DND-41 (cell line): ENCODE data around the gene EPAS1.

Experiments
- ATAC-seq: fragments of 200-7000 bp; cut with Tn5 transposase; 3 replicates; pipeline ENCODE4 v1.9.1; 2021; ENCODE audit warnings: low read depth; ENCODE audit not compliant: insufficient read depth
- DNase-seq: peaks from one replicate; pipeline ENCODE4 v3.0.0-alpha.2; 2020
- H2AFZ ChIP-seq: 2 replicates; pipeline ENCODE4 v1.6.0; 2012; ENCODE audit warnings: low read depth, low read length
- H3K27ac ChIP-seq: 2 replicates; pipeline ENCODE4 v1.5.1; 2012; ENCODE audit warnings: low read length, inconsistent platforms
- H3K27me3 ChIP-seq: fragments of 200-600 bp; sonication (generic); 2 replicates; pipeline ENCODE4 v1.6.0; 2012; ENCODE audit warnings: low read length, mild to moderate bottlenecking, inconsistent platforms; ENCODE audit not compliant: insufficient read depth, poor library complexity
- H3K36me3 ChIP-seq: 2 replicates; pipeline ENCODE4 v1.5.1; 2012; ENCODE audit warnings: low read length, inconsistent platforms; ENCODE audit not compliant: insufficient read depth
- H3K4me1 ChIP-seq: 2 replicates; pipeline ENCODE4 v1.5.1; 2012; ENCODE audit warnings: mild to moderate bottlenecking, low read length; ENCODE audit not compliant: insufficient read depth
- H3K4me2 ChIP-seq: 2 replicates; pipeline ENCODE4 v1.6.0; 2012; ENCODE audit warnings: mild to moderate bottlenecking, moderate library complexity, low read length, inconsistent platforms; ENCODE audit not compliant: insufficient read depth
- H3K4me3 ChIP-seq, 2 experiments: fragments of 200-600 bp in 1 of 2; shearing (Covaris generic) in 1 of 2; 2 replicates each; pipeline ENCODE4 v1.5.1; 2012 to 2016; ENCODE audit warnings: inconsistent platforms in 2 of 2, low read length in 2 of 2, mild to moderate bottlenecking in 2 of 2, low read depth in 1 of 2, moderate library complexity in 1 of 2
- H3K79me2 ChIP-seq: 2 replicates; pipeline ENCODE4 v1.6.0; 2012; ENCODE audit warnings: low read length, inconsistent platforms; ENCODE audit not compliant: insufficient read depth
- H3K9ac ChIP-seq: 2 replicates; pipeline ENCODE4 v1.6.0; 2012; ENCODE audit warnings: low read depth, mild to moderate bottlenecking, inconsistent platforms, low read length, moderate library complexity
- H3K9me3 ChIP-seq: 2 replicates; pipeline ENCODE4 v1.5.1; 2012; ENCODE audit warnings: low read length, moderate library complexity, mild to moderate bottlenecking, inconsistent platforms; ENCODE audit not compliant: insufficient read depth, severe bottlenecking
- H4K20me1 ChIP-seq: 2 replicates; pipeline ENCODE4 v1.6.0; 2012; ENCODE audit warnings: low read length; ENCODE audit not compliant: insufficient read depth
- EZH2 ChIP-seq: IDR thresholded peaks from 3 replicates; pipeline ENCODE4 v1.6.1; 2012; ENCODE audit warnings: borderline replicate concordance, low read depth, mild to moderate bottlenecking, moderate library complexity, low read length, inconsistent platforms; ENCODE audit not compliant: severe bottlenecking
- TF ChIP-seq, protein P1 (sequence below): IDR thresholded peaks from 2 replicates; pipeline ENCODE4 v1.5.1; 2012; ENCODE audit warnings: borderline replicate concordance, low read length, moderate library complexity, mild to moderate bottlenecking; ENCODE audit not compliant: poor library complexity, severe bottlenecking; ENCODE audit errors: extremely low read depth

The EPAS1 gene

DNA sequence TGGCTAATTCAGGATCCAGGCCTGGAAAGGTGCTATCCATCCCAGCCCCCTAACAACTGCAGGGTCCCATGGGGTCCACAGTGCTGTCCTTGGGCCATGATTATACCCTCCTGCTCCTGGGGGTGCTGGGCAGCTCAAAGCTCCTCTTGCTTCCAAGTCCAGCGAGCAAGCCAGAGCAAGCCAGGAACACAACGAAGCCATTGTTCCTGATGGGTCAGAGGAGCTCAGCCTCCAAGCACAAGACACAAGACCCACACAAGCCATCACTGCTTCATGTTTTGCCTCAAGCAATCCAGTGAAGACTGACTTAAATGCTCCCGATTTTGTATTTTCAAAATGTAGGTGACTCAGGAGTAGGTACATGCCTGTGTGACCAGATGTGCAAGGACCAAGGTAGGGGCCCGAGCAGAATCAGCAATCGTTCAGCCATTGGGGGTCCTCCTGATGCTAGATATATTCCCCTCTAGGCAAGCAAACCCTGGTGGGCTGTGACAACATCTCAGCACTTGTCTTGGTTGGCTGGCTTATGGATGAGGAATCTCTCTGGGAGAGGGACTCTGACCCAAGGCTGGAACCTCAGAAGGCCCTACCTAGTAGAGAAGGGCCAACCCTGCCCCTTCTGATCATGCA is 90.8 kb downstream of the EPAS1 start:
- no peaks in the 10 kb centered on the region for H3K27me3 ChIP-seq
- DNase-seq (no peak), ATAC-seq (no peak)
- no peak overlapping the region for H2AFZ ChIP-seq
- no peak overlapping the region for H3K27ac ChIP-seq
- H3K4me1 ChIP-seq, result no peaks in the 10 kb centered on the region
- TF ChIP-seq, protein P1, sequence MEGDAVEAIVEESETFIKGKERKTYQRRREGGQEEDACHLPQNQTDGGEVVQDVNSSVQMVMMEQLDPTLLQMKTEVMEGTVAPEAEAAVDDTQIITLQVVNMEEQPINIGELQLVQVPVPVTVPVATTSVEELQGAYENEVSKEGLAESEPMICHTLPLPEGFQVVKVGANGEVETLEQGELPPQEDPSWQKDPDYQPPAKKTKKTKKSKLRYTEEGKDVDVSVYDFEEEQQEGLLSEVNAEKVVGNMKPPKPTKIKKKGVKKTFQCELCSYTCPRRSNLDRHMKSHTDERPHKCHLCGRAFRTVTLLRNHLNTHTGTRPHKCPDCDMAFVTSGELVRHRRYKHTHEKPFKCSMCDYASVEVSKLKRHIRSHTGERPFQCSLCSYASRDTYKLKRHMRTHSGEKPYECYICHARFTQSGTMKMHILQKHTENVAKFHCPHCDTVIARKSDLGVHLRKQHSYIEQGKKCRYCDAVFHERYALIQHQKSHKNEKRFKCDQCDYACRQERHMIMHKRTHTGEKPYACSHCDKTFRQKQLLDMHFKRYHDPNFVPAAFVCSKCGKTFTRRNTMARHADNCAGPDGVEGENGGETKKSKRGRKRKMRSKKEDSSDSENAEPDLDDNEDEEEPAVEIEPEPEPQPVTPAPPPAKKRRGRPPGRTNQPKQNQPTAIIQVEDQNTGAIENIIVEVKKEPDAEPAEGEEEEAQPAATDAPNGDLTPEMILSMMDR, result no peak
- no peak for TF ChIP-seq EZH2
- no peak overlapping the region for H3K9ac ChIP-seq
- no peak overlapping the region for H3K4me2 ChIP-seq
- H4K20me1 ChIP-seq, result no peaks in the 10 kb centered on the region
- no peak overlapping the region for H3K4me3 ChIP-seq
- H3K36me3 ChIP-seq, result no peaks in the 10 kb centered on the region
- H3K79me2 ChIP-seq, result no peaks in the 10 kb centered on the region
- no peaks in the 10 kb centered on the region for H3K9me3 ChIP-seq

DNA sequence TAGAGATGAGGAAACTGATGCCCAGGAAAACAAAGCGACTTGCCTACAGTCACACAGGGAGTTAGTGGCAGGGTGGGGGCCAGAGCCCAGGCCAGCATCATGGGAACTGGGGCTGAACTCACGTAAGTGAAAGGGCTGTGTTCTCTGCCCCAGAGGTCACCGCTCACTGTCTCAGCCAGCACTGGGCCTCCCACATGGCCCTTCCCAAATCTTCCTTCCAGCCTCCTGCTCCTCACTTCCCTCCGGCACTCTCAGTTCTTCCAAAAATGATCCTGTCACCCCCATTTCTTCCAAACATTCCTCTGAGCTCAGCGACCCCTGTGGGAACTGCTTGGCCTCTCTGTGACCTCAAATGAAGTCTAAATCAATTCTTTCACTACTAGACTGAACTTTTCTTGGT is 91.7 kb downstream of the EPAS1 start:
- no peaks in the 10 kb centered on the region for H4K20me1 ChIP-seq
- no peak overlapping the region for H2AFZ ChIP-seq
- no peak for DNase-seq
- H3K9me3 ChIP-seq, result no peaks in the 10 kb centered on the region
- H3K4me2 ChIP-seq, result no peak overlapping the region
- ATAC-seq, result no peak
- H3K79me2 ChIP-seq, result no peaks in the 10 kb centered on the region
- H3K36me3 ChIP-seq, result no peaks in the 10 kb centered on the region
- no peaks in the 10 kb centered on the region for H3K4me1 ChIP-seq
- no peak overlapping the region for H3K4me3 ChIP-seq
- no peaks in the 10 kb centered on the region for H3K27me3 ChIP-seq
- no peak overlapping the region for H3K27ac ChIP-seq
- no peak overlapping the region for H3K9ac ChIP-seq
- TF ChIP-seq EZH2, result no peak
- TF ChIP-seq, protein P1, result no peak

DNA sequence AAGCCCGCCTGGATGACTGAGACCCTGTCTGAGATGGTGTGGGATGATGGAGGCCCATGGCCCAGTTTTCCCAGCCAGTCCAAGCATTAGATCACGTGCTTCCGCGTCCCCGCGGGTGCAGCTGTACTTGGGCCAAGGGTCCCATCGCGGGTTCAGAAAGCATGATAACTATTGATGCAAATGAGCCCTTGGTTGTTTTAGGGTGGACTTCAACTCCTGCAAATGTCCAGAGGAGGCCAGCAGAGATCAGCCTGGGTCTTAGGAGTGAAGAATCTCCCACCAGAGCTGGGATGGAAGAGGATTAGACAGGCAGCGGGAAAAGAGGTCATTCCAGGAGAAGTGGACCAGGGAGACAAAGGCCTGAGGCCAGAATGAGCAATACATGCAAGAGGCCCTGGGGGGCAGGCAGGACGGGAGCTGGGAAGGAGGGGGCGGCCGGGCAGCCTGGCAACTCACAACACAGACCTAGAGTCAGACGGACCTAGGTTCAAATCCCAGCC is 92.3 kb downstream of the EPAS1 start:
- no peaks in the 10 kb centered on the region for H3K9me3 ChIP-seq
- H3K27me3 ChIP-seq, result no peaks in the 10 kb centered on the region
- H3K4me2 ChIP-seq, result no peak overlapping the region
- TF ChIP-seq, protein P1, result no peak
- no peak for TF ChIP-seq EZH2
- no peaks in the 10 kb centered on the region for H3K36me3 ChIP-seq
- H4K20me1 ChIP-seq, result no peaks in the 10 kb centered on the region
- no peak overlapping the region for H2AFZ ChIP-seq
- no peaks in the 10 kb centered on the region for H3K4me1 ChIP-seq
- H3K4me3 ChIP-seq, result no peak overlapping the region
- DNase-seq, result no peak
- H3K27ac ChIP-seq, result no peak overlapping the region
- ATAC-seq, result no peak
- H3K9ac ChIP-seq, result no peak overlapping the region
- no peaks in the 10 kb centered on the region for H3K79me2 ChIP-seq
